ENCODE data around the gene CRB2. TPM values are rescaled to one million over a fixed set of nuclear protein-coding genes. Genes with fewer than 3 reads are reported as not detected.

CRB2 gene
- total and polyA plus RNA-seq, 2 of the 4 experiments (the other 2 are of a cell fraction): not detected

DNA sequence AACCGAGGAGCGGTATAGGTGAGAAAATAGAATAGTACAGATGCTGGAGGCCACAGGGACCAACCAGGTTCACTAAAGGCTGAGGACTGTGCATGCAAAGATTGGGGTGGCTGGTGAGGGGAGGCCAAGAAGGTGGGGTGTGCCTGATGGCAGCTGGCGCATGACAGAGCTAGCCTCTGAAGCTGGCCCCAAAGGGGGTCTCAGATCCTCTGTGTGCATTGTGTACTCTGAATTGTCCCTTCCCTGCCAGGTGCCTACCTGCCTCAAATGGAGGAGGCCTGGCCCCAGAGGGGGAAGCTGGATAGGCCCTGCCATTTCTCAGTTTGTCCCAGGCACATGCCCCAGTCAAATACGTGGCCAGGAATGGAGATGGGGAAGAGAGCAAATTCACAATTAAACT, 63.1 kb downstream of the CRB2 start:
- no peak overlapping the region for H2BK5ac ChIP-seq (ENCODE audit: low read depth, low read length, poor library complexity, severe bottlenecking)
- no peak overlapping the region for H3K56ac ChIP-seq (ENCODE audit: extremely low read depth, insufficient read depth, low read length)
- no peaks in the 10 kb centered on the region for H3K36me3 ChIP-seq (ENCODE audit: control insufficient read depth, insufficient read depth, low read length)
- dilution Hi-C loops (cut with HindIII; ENCODE audit: low sequenced_read_pairs, unreplicated experiment): no loop called here
- intact Hi-C loops (cut with micrococcal nuclease): no loop called here
- in situ Hi-C loops (cut with MboI; ENCODE audit: low sequenced_read_pairs): no loop called here
- no peak overlapping the region for H2BK20ac ChIP-seq (ENCODE audit: low read depth, low read length)
- no peak overlapping the region for H3K4ac ChIP-seq (ENCODE audit: low read depth, low read length)
- H3K4me3 ChIP-seq (ENCODE audit: insufficient read depth, low read depth, low read length): no peak overlapping the region
- TF ChIP-seq FOS (IDR thresholded peaks at IDR 0.05; ENCODE audit: low read depth, low read length) (no peak), RCOR1 (IDR thresholded peaks at IDR 0.05; ENCODE audit: insufficient replicate concordance, low read length) (no peak), MAFK (IDR thresholded peaks at IDR 0.05; ENCODE audit: low read depth, low read length) (no peak), BHLHE40 (IDR thresholded peaks at IDR 0.05; ENCODE audit: low read depth, low read length) (no peak), RAD21 (IDR thresholded peaks at IDR 0.05; ENCODE audit: low read length) (no peak), POLR2A (IDR thresholded peaks at IDR 0.05; ENCODE audit: low read depth, low read length) (no peak), MAZ (IDR thresholded peaks at IDR 0.05; ENCODE audit: borderline replicate concordance, low read depth, low read length) (no peak), RFX5 (IDR thresholded peaks at IDR 0.05; ENCODE audit: low read depth, low read length) (no peak), CEBPB (IDR thresholded peaks at IDR 0.05; ENCODE audit: low read depth, low read length) (no peak), MXI1 (IDR thresholded peaks at IDR 0.05; ENCODE audit: borderline replicate concordance, low read depth, low read length) (no peak), NFE2L2 (IDR thresholded peaks at IDR 0.05; ENCODE audit: low read depth, low read length) (no peak), CHD1 (IDR thresholded peaks at IDR 0.05; ENCODE audit: low read depth, low read length) (no peak), SMC3 (IDR thresholded peaks at IDR 0.05; ENCODE audit: low read depth, low read length) (no peak)
- TF ChIP-seq, protein P1, sequence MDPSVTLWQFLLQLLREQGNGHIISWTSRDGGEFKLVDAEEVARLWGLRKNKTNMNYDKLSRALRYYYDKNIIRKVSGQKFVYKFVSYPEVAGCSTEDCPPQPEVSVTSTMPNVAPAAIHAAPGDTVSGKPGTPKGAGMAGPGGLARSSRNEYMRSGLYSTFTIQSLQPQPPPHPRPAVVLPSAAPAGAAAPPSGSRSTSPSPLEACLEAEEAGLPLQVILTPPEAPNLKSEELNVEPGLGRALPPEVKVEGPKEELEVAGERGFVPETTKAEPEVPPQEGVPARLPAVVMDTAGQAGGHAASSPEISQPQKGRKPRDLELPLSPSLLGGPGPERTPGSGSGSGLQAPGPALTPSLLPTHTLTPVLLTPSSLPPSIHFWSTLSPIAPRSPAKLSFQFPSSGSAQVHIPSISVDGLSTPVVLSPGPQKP (IDR thresholded peaks at IDR 0.05; ENCODE audit: borderline replicate concordance, low read depth, low read length): no peak
- TF ChIP-seq, protein P2, sequence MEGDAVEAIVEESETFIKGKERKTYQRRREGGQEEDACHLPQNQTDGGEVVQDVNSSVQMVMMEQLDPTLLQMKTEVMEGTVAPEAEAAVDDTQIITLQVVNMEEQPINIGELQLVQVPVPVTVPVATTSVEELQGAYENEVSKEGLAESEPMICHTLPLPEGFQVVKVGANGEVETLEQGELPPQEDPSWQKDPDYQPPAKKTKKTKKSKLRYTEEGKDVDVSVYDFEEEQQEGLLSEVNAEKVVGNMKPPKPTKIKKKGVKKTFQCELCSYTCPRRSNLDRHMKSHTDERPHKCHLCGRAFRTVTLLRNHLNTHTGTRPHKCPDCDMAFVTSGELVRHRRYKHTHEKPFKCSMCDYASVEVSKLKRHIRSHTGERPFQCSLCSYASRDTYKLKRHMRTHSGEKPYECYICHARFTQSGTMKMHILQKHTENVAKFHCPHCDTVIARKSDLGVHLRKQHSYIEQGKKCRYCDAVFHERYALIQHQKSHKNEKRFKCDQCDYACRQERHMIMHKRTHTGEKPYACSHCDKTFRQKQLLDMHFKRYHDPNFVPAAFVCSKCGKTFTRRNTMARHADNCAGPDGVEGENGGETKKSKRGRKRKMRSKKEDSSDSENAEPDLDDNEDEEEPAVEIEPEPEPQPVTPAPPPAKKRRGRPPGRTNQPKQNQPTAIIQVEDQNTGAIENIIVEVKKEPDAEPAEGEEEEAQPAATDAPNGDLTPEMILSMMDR (conservative IDR thresholded peaks at IDR 0.05; ENCODE audit: low read depth, low read length): no peak
- TF ChIP-seq, protein P3, sequence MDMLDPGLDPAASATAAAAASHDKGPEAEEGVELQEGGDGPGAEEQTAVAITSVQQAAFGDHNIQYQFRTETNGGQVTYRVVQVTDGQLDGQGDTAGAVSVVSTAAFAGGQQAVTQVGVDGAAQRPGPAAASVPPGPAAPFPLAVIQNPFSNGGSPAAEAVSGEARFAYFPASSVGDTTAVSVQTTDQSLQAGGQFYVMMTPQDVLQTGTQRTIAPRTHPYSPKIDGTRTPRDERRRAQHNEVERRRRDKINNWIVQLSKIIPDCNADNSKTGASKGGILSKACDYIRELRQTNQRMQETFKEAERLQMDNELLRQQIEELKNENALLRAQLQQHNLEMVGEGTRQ (IDR thresholded peaks at IDR 0.05; ENCODE audit: low read depth, low read length): no peak
- no peak overlapping the region for H3K23ac ChIP-seq (ENCODE audit: low read depth, low read length)
- CTCF ChIA-PET: no interaction called here
- no peak overlapping the region for H4K91ac ChIP-seq (ENCODE audit: insufficient read depth, low read depth, low read length)
- no peaks in the 10 kb centered on the region for H3K9me3 ChIP-seq (ENCODE audit: control insufficient read depth, insufficient read depth, low read length)
- H3K9ac ChIP-seq (ENCODE audit: low read depth, low read length): no peak overlapping the region
- POLR2A ChIA-PET (ENCODE audit: unreplicated experiment): no interaction called here
- no peak for DNase-seq
- no peaks in the 10 kb centered on the region for H3K27me3 ChIP-seq (ENCODE audit: control insufficient read depth, insufficient read depth, low read length)
- H2AFZ ChIP-seq (replicated peaks; ENCODE audit: low read length, poor library complexity): no peak overlapping the region
- BruUV-seq (replicated peaks): no TSS peak
- H4K5ac ChIP-seq (ENCODE audit: low read depth, low read length): no peak overlapping the region
- H2AK5ac ChIP-seq (ENCODE audit: low read depth, low read length): no peak overlapping the region
- no peaks in the 10 kb centered on the region; the same call in 1 of the 2 replicates for H4K20me1 ChIP-seq (ENCODE audit: insufficient read depth, low read length)
- H4K8ac ChIP-seq (ENCODE audit: low read depth in 2 of 2, low read length in 2 of 2): no peak overlapping the region
- WGBS, 2 experiments (ENCODE audit: extremely low coverage in 2 of 2, insufficient read length in 1 of 2): 93% methylated on average over 3 of the region's 4 CpGs; no CpG with 5 or more reads in 1 of the 2 experiments
- no peaks in the 10 kb centered on the region for H3K79me1 ChIP-seq (ENCODE audit: low read depth in 1 of 2, low read length in 2 of 2)
- H3K4me2 ChIP-seq (ENCODE audit: low read depth, low read length): no peak overlapping the region
- H3K9me1 ChIP-seq (ENCODE audit: insufficient read depth, low read length): no peaks in the 10 kb centered on the region
- H3K18ac ChIP-seq (ENCODE audit: low read depth, low read length): no peak overlapping the region
- H3K4me1 ChIP-seq (ENCODE audit: control insufficient read depth, insufficient read depth, low read length): no peaks in the 10 kb centered on the region
- no peak overlapping the region for H2BK15ac ChIP-seq (ENCODE audit: low read depth, low read length)
- H2AK9ac ChIP-seq (replicated peaks; ENCODE audit: low read depth, low read length, poor library complexity): no peak overlapping the region
- no peak overlapping the region for H2BK120ac ChIP-seq (ENCODE audit: low read depth, low read length)
- H3K27ac ChIP-seq (ENCODE audit: insufficient read depth, low read length): no peak overlapping the region
- no peak overlapping the region for H3K14ac ChIP-seq (replicated peaks; ENCODE audit: low read depth, low read length)
- no peak for ATAC-seq (ENCODE audit: low read depth)

All from IMR-90 (cell line).